SH-SY5Y (cell line): ENCODE data around the gene PFKFB2.
A peak's percentile ranks its signal among the peaks of the same experiment; 100 is the strongest.

Source experiments
- GATA2 ChIP-seq: IDR thresholded peaks from 2 replicates; pipeline ENCODE4 v1.6.1; 2011; ENCODE audit warnings: mild to moderate bottlenecking, low read depth, low read length
- GATA3 ChIP-seq: IDR thresholded peaks from 2 replicates; pipeline ENCODE4 v1.6.1; 2011; ENCODE audit warnings: low read depth, mild to moderate bottlenecking, low read length, moderate library complexity

PFKFB2 gene

DNA sequence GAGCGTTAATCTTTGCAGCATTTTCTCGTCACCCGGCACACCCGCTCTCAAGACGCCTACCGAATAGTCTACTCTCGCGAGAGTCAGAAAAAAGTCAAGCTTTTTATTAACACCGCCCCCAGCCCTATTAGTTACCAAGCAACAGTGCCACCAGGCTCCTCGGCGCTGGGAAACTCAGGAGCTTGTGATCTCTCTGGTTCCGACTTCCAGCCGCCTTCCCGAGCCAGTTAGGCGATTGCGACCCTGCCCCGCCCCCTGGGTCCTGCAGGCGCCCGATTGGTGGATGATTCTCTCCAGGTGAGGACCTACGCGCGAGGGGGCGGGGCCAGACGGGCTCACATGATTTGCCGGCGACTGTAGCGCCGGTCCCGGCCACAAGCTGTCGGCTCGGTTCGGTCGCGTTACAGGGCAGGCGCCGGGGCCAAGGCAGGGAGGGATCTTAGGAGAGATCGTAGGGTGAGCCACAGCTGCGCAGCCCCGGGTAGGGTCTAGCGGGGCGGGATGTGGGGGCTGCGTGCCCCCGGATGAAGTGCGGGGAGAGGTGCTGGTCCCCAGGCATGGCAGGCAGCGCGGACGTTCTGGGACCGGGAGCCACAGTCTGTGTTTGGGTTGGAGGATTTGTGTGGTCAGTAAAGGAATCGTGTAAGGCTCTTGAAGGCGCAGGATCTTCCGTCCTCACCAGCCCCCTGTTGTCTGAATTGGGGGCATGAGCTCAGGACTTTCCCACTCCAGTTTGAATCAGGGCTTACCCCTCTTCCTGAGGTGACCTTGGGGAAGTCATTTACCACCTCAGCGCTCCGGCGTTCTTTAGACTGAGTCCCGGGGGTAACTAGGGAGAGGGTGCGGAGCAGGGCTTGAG, at the start of gene PFKFB2:
Gene PFKFB2, plus strand, starts transcription at position 365 of the 859 bp plus-strand sequence. CDS start 1,443 bp downstream, outside the sequence.
- TF ChIP-seq GATA3 (no peak), GATA2 (peak; percentile 28; the same call in 1 of the 2 replicates)

DNA sequence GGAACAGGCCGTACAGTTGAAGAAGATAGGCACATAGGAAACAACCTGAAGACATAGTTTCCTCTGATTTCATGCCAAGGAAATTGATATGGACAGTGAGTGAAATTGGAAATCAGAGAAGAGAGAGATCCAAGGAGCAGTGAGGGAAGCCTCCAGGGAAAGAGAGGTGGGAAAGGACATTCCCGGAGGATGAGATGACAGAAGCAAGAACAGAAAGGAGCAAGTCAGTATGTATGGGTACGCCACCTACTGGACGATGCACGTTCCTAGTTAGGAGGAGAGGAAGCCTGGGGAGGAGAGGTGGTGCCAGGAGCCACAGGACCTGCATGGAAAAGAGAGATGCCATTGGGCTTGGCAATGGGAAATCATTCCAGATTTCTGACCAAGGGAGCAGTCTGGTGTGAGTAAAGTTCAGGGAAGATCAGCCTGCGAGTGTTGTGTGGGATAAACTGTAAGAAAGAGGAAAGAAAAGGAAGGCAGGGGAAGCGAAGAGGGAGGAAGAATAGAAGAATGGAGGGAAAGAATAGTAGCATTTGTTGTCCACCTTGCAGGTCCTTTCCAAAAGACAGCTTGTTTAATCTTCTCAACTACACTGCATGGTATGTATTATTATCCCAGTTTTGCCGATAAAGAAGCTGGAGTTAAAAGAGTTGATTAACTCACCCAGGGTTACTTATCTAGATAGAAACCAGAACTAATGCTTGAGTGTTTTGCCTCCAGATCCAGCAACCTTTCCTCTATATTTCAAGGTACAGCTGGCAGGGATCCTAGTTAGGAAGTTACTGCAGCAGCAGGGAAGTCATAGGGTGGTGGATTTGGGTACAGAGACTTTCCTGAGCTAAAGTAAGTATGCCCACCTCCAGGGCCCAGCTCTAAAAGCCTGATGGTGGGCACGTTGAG, 47.9 kb upstream of the PFKFB2 start:
- TF ChIP-seq GATA3, result no peak
- TF ChIP-seq GATA2, result no peak

GRCh38 chr1:207006083-207006482, 47.0 kb upstream of the PFKFB2 start:
- TF ChIP-seq GATA3 (no peak), GATA2 (no peak)

- TF ChIP-seq GATA3 (no peak), GATA2 (no peak)
Observed at GRCh38 chr1:207006914-207007313, 46.2 kb upstream of the PFKFB2 start.

- no peak for TF ChIP-seq GATA2
- TF ChIP-seq GATA3, result no peak
Observed at GRCh38 chr1:207007352-207008033, 45.6 kb upstream of the PFKFB2 start.

- TF ChIP-seq GATA2, result no peak
- no peak for TF ChIP-seq GATA3
Observed at GRCh38 chr1:207009182-207009850, 43.8 kb upstream of the PFKFB2 start.

GRCh38 chr1:207009945-207010344, 43.1 kb upstream of the PFKFB2 start:
- no peak for TF ChIP-seq GATA3
- no peak for TF ChIP-seq GATA2

DNA sequence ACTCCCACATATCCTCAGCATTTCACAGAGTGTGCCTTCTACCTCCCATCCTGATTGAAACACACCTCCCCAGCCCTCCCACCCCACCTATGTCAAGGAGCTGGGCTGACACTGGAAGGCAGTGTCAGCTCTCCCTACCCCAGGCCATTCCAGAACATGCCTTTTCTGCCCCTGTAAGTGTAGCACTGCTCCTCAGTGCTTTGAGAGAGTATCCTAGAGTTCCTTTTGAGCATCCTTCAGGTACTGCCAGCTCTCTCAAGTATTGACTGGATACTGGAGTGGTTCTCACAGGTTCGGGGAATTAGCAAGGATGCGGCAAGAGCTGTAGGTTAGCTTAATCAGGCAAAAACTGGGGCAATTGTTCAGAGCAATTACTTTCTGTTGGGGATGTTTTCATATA, 42.3 kb upstream of the PFKFB2 start:
- TF ChIP-seq GATA2 (no peak), GATA3 (no peak)

DNA sequence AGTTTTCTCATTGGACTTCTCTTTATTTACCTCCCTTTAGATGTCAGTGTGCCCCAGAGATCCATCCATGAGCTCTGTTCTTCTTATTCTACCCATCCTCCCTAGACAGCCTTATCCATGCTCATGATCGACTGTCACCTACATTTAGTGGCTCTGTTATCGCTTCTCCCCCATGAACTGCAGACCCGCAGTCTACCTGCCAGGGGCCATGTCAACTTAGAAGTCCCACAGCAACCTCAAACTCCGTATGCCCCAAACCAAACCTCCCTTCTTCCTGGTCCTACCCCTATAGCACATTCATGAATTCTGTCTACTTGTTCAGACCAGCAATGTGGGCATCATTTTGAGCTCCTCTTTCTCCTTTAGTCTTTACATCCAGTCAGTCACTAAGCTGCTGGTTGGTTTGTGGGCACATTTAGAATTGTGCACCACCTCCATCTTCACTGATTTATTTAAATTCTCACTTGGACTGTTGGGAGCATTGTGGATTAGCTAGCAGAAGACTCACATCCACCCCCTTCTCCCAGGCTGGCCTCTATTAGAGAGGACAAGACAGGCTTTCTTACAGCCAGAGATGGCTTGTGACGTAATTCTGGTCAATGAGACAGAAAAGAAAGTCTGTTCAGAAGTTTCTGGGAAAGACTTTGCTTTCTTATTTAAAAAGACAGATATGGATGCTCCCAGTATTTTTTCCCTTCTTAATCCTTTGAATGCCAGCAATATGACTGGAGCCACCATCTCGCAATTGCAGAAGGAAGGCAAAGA, 39.6 kb upstream of the PFKFB2 start:
- TF ChIP-seq GATA3 (no peak), GATA2 (no peak)

GRCh38 chr1:207014728-207015127, 38.3 kb upstream of the PFKFB2 start:
- TF ChIP-seq GATA3 (no peak), GATA2 (no peak)

GRCh38 chr1:207015791-207016190, 37.3 kb upstream of the PFKFB2 start:
- TF ChIP-seq GATA2 (no peak), GATA3 (no peak)

- TF ChIP-seq GATA3 (no peak), GATA2 (no peak)
Observed at GRCh38 chr1:207017615-207018559, 35.2 kb upstream of the PFKFB2 start.
